GM06990 (cell line): ENCODE data around the gene PLEKHA4.
"Not testable (repeated sequence)": the region's sequence is repeated elsewhere in the genome, so short reads cannot be mapped to it uniquely, and the experiment has no call there.

Source experiments
- DNase-seq: peaks from one replicate; pipeline ENCODE4 v3.0.0-alpha.2; 2011; ENCODE audit not compliant: insufficient read length; ENCODE audit errors: extremely low read depth
- H3K27me3 ChIP-seq: replicated peaks from 2 replicates; pipeline ENCODE4 v1.6.0; 2011; ENCODE audit warnings: low read length; ENCODE audit not compliant: control insufficient read depth, insufficient read depth
- H3K36me3 ChIP-seq: 2 replicates; pipeline ENCODE4 v1.5.1; 2011; ENCODE audit warnings: low read length; ENCODE audit not compliant: control insufficient read depth, insufficient read depth
- H3K4me3 ChIP-seq: replicated peaks from 2 replicates; pipeline ENCODE4 v1.5.1; 2011; ENCODE audit warnings: low read depth, mild to moderate bottlenecking, control low read depth, low read length
- TF ChIP-seq, protein P1 (sequence below): IDR thresholded peaks from 2 replicates; pipeline ENCODE4 v1.5.1; 2011; ENCODE audit warnings: low read length, control low read depth, mild to moderate bottlenecking, inconsistent platforms; ENCODE audit not compliant: insufficient read depth, poor library complexity, severe bottlenecking

The PLEKHA4 gene

DNA sequence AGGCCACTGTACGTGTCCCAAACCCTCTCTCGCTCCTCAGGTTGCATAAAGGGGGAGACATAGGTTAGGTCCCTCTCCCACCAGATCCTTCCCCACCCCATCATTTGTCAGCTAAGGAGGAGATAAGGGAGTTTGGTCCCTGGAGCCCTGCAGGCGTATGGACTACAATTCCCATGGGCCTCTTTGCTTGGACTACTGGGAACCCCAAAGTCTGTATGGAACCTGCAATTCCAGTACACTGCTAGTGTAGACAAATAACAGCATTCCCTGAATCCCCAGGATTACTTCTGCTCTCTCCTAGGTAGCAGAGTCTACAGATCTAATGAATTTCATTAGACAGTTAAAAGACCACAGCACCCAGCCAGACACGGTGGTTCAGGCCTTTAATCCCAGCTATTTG lies 16.1 kb downstream of the PLEKHA4 start:
- TF ChIP-seq, protein P1, sequence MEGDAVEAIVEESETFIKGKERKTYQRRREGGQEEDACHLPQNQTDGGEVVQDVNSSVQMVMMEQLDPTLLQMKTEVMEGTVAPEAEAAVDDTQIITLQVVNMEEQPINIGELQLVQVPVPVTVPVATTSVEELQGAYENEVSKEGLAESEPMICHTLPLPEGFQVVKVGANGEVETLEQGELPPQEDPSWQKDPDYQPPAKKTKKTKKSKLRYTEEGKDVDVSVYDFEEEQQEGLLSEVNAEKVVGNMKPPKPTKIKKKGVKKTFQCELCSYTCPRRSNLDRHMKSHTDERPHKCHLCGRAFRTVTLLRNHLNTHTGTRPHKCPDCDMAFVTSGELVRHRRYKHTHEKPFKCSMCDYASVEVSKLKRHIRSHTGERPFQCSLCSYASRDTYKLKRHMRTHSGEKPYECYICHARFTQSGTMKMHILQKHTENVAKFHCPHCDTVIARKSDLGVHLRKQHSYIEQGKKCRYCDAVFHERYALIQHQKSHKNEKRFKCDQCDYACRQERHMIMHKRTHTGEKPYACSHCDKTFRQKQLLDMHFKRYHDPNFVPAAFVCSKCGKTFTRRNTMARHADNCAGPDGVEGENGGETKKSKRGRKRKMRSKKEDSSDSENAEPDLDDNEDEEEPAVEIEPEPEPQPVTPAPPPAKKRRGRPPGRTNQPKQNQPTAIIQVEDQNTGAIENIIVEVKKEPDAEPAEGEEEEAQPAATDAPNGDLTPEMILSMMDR, result no peak
- H3K27me3 ChIP-seq, result no peaks in the 10 kb centered on the region
- no peaks in the 10 kb centered on the region for H3K36me3 ChIP-seq
- no peak overlapping the region for H3K4me3 ChIP-seq
- DNase-seq, result no peak

GRCh38 chr19:48846659-48847058 lies 21.8 kb downstream of the PLEKHA4 start:
- H3K36me3 ChIP-seq, result not testable (repeated sequence)

DNA sequence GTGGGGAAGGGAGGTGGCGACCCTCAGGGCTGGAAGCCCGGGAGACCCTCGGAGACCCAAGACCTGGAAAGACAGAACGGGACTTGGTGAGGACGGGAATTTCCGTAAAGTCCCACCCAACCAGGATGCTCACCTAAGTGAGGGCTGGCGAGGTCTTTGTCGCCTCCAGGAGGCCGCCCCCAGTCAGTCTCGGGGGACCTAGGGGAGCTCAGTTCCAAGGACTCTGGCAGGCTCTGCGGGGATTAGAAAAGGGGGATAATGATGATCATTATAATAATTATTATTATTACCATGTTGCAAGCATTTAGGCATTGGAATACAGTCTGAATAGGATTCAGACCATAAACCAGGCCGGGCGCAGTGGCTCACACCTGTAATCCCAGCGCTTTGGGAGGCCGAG lies 23.0 kb downstream of the PLEKHA4 start:
- Histone ChIP-seq H3K27me3 (no peaks in the 10 kb centered on the region), H3K4me3 (no peak overlapping the region), H3K36me3 (no peaks in the 10 kb centered on the region)
- DNase-seq, result no peak
- TF ChIP-seq, protein P1, result no peak

More at GRCh38 chr19:48846659-48847058, 21.8 kb downstream of the PLEKHA4 start:
- H3K27me3 ChIP-seq, H3K4me3 ChIP-seq, DNase-seq: not testable (repeated sequence)

DNA sequence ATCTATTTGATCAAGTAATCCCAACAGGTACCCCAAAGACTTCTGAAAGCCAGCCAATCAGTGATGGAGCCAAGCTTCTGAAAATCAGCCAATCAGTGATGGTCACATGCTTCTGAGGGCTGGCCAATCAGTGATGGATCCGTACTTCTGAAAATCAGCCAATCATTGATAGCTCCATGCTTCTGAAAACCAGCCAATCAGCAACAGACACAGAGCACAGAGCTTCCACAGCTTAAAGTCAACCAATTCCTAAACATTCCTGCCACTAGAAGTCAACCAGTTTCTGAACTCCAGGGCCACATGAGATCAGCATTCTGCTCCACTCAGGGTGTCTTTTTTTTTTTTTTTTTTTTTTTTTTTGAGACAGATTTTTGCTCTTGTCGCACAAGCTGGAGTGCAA lies 23.9 kb downstream of the PLEKHA4 start:
- H3K36me3 ChIP-seq, result no peaks in the 10 kb centered on the region
- TF ChIP-seq, protein P1, result no peak
- DNase-seq, result no peak
- no peaks in the 10 kb centered on the region for H3K27me3 ChIP-seq
- H3K4me3 ChIP-seq, result no peak overlapping the region

DNA sequence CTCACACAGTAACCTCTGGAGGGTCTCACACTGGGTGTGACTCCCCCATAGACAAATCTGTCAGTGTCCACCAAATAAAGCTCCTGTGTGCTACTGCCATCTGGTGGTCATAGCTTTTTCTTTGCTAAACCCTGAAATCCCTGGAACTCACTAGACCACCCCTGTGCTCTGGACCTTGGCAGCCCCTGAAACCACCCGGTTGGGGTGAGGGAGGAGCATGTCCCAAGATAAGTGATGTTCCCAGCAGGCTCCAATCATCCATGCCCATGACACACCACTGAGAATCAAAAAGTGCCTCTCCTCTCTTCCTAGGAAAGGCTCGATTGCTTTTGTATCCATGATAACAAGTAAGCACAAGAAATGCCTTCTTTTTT lies 25.6 kb downstream of the PLEKHA4 start:
- TF ChIP-seq, protein P1, result peak; percentile 84
- Histone ChIP-seq H3K27me3 (no peaks in the 10 kb centered on the region), H3K36me3 (no peaks in the 10 kb centered on the region), H3K4me3 (no peak overlapping the region)
- DNase-seq, result no peak

- Histone ChIP-seq H3K27me3 (no peaks in the 10 kb centered on the region), H3K36me3 (no peaks in the 10 kb centered on the region), H3K4me3 (no peak overlapping the region)
- no peak for DNase-seq
- TF ChIP-seq, protein P1, result no peak
These were observed 26.8 kb downstream of the PLEKHA4 start for GRCh38 chr19:48841571-48841970.
